ENCODE data around the gene MAP3K14.
"Not testable (repeated sequence)": the region's sequence is repeated elsewhere in the genome, so short reads cannot be mapped to it uniquely, and the experiment has no call there.

Gene MAP3K14

DNA sequence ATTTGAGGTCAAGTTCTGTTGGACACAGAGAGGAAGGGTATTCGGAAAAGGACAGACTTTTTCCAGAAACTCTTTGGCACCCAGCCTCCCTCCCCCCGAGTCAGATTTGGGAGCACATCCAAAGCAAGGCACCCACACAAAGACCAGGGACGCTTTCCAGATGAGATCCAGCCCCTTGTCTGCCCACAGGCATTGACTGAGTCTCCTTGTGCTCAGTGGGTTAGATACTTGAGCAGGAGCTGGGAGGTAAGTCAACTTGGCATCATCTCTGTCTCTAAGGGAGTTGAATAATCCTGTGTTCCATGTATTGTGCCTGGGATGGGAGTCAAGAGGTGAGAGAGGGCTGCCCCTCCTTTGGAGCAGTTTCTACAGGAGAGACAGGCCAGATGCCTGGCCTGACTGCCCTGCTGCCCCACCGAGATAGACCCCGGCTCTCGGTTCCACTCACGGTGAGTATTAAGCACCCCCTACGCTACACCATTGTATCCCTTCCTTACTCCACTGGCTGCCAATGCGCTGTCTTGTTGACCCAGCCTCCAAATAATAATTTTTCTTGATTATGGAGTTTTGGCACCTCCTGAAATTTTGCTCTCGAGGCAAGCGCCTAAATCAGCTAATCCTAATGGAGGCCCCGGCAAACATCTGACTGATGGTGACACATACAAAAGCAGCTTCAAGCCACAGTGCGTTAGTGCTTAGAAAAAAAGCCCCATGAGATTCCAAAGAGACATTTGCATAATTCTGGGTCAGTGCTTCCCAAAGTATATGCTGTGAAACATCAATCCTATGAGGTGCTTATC lies 29.6 kb upstream of the MAP3K14 start:
- DNase-seq (ENCODE audit: low read depth): no peak
- Histone ChIP-seq H3K4me1 (ENCODE audit: control insufficient read depth, insufficient read depth, low read length) (peaks cover 34% of the 10 kb centered on the region), H3K9ac (ENCODE audit: low read length) (peak overlapping the region; percentile 59), H3K9me3 (ENCODE audit: control insufficient read depth, low read length) (peaks cover 7% of the 10 kb centered on the region), H3K27me3 (replicated peaks; ENCODE audit: control insufficient read depth, insufficient read depth, low read length) (no peaks in the 10 kb centered on the region), H3K36me3 (ENCODE audit: control insufficient read depth, insufficient read depth, low read length, severe bottlenecking) (no peaks in the 10 kb centered on the region), H3K4me3 (ENCODE audit: low read length) (peak overlapping the region; percentile 64)

DNA sequence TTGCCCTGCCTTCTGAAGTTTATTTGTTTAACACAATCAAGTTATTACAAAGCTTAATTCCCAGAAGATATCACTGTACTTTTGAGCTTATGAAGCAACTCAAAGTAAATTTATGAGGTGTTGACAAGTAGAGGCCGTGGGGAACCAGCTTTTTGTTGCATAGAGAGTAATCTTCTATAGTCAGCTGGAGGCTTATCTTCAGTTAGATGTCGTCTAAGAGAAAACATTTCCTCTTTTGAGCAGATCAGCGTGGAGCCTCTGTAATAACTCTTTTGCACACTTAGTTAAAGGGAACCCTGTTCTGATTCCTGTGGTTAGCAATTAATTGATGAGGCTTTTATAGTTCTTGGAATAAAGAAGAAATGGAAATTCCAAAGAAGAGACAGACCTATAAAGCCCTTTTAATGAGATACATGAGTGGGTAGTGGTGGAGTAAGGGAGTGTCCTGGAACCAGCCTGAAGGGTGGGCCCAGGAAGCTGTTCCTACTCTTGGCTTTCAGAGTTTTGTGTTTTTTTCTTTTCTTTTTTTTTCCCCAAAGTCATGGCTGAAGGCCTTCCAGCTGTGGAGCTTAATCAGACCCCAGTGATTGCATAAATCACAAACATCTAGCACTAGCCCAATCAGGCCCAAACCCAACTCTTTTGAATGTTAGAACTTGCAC lies 28.9 kb upstream of the MAP3K14 start:
- Histone ChIP-seq H3K27me3 (replicated peaks; ENCODE audit: control insufficient read depth, insufficient read depth, low read length) (no peaks in the 10 kb centered on the region), H3K36me3 (ENCODE audit: control insufficient read depth, insufficient read depth, low read length, severe bottlenecking) (no peaks in the 10 kb centered on the region), H3K4me1 (ENCODE audit: control insufficient read depth, insufficient read depth, low read length) (peaks cover 41% of the 10 kb centered on the region), H3K4me3 (ENCODE audit: low read length) (peak overlapping the region; percentile 64), H3K9ac (ENCODE audit: low read length) (peak overlapping the region; percentile 59), H3K9me3 (ENCODE audit: control insufficient read depth, low read length) (no peaks in the 10 kb centered on the region)
- DNase-seq (ENCODE audit: low read depth): peak; percentile 64

DNA sequence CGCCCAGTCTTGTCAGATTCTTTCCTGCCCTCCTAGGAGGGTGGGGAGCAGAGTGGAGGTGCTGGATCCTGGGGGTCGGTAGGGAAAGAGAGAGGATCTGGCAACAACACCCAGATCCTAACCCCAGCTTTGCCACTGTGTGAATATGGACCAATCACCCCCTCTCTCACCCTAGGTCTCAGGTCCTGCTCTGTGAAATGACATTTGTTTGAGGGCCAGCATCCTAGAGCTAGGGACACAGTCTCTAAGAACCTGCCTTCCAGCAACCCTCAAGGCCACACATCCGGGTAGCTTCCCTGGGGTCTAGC lies 28.4 kb upstream of the MAP3K14 start:
- H3K4me3 ChIP-seq (ENCODE audit: low read length): no peak overlapping the region
- no peaks in the 10 kb centered on the region for H3K27me3 ChIP-seq (replicated peaks; ENCODE audit: control insufficient read depth, insufficient read depth, low read length)
- no peaks in the 10 kb centered on the region for H3K9me3 ChIP-seq (ENCODE audit: control insufficient read depth, low read length)
- no peak overlapping the region for H3K9ac ChIP-seq (ENCODE audit: low read length)
- H3K36me3 ChIP-seq (ENCODE audit: control insufficient read depth, insufficient read depth, low read length, severe bottlenecking): no peaks in the 10 kb centered on the region
- peaks cover 41% of the 10 kb centered on the region for H3K4me1 ChIP-seq (ENCODE audit: control insufficient read depth, insufficient read depth, low read length)
- no peak for DNase-seq (ENCODE audit: low read depth)

DNA sequence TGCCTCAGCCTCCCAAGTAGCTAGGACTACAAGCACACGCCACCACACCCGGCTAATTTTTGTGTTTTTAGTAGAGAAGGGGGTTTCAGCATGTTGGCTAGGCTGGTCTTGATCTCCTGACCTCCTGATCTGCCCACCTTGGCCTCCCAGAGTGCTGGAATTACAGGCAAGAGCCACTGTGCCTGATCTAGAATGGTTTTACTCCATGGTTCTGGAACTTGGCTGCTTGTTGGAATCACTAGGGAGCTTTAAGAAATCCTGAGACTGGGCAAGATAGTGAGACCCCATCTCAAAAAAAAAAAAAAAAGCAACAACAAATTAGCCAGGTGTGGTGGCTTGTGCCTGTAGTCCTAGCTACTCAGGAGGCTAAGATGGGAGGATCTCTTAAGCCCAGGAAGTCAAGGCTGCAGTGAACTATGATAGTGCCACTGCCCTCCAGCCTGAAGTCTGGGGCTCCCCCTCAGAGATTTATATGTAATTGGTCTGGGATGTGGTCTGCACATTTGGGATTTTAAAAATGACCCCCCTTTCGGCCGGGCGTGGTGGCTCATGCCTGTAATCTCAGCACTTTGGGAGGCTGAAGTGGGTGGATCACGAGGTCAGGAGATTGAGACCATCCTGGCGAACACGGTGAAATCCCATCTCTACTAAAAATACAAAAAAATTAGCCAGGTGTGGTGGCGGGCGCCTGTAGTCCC lies 27.3 kb upstream of the MAP3K14 start:
- not testable (repeated sequence) for H3K9me3 ChIP-seq (ENCODE audit: control insufficient read depth, low read length); DNase-seq (ENCODE audit: low read depth); H3K9ac ChIP-seq (ENCODE audit: low read length); H3K36me3 ChIP-seq (ENCODE audit: control insufficient read depth, insufficient read depth, low read length, severe bottlenecking); H3K4me3 ChIP-seq (ENCODE audit: low read length); H3K27me3 ChIP-seq (replicated peaks; ENCODE audit: control insufficient read depth, insufficient read depth, low read length)
- H3K4me1 ChIP-seq (ENCODE audit: control insufficient read depth, insufficient read depth, low read length): peaks cover 41% of the 10 kb centered on the region

DNA sequence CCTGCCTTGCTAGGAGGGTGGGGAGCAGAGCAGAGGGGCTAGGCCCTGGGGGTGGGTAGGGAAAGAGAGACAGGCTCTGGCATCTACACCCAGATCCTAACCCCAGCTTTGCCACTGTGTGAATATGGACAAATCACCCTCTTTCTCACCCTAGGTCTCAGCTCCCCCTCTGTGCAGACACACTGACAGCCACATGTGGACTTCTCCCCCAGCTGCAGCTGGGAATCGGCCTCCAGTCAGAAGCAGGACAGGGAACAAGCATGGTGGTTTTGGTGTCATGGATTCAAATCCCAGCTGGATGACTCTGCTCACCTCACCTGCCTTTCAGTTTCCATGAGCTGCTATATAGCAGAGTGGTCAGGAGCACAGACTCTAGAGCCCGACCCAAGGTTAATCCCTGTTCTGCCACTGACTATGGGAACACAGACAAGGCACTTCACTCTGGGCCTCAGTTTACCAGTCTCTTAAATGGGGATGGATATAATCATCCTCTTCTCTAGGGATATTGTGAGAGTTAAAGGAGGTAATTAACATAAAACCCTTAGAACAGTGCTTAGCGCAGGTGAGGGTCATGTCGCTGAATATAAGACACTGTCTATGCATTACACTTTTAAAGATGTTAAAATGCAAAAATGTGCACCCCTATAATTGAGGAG lies 26.2 kb upstream of the MAP3K14 start:
- H3K9me3 ChIP-seq (ENCODE audit: control insufficient read depth, low read length): no peaks in the 10 kb centered on the region
- no peak for DNase-seq (ENCODE audit: low read depth)
- H3K9ac ChIP-seq (ENCODE audit: low read length): no peak overlapping the region
- no peak overlapping the region for H3K4me3 ChIP-seq (ENCODE audit: low read length)
- no peaks in the 10 kb centered on the region for H3K36me3 ChIP-seq (ENCODE audit: control insufficient read depth, insufficient read depth, low read length, severe bottlenecking)
- H3K27me3 ChIP-seq (replicated peaks; ENCODE audit: control insufficient read depth, insufficient read depth, low read length): no peaks in the 10 kb centered on the region
- peaks cover 44% of the 10 kb centered on the region for H3K4me1 ChIP-seq (ENCODE audit: control insufficient read depth, insufficient read depth, low read length)

DNA sequence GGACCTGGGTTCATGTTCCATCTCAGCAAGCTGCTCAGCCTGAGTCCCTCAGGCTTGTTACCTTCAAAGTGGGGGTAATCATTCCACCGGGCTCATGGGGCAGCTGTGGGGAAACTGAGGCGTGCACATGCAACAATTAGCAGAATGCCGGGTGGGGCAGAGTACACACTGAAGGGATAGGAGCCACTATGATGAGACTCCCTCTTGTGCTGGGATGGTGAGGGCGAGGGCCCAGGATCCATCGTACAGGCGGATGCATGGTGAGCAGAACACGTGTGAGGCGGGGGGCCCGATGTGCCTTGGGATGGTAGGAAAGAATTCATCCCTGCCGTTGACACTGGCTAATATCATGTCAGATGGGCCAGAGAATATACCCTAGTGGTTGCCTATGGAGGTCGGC lies 25.5 kb upstream of the MAP3K14 start:
- H3K9me3 ChIP-seq (ENCODE audit: control insufficient read depth, low read length): no peaks in the 10 kb centered on the region
- H3K27me3 ChIP-seq (replicated peaks; ENCODE audit: control insufficient read depth, insufficient read depth, low read length): no peaks in the 10 kb centered on the region
- DNase-seq (ENCODE audit: low read depth): no peak
- peaks cover 44% of the 10 kb centered on the region for H3K4me1 ChIP-seq (ENCODE audit: control insufficient read depth, insufficient read depth, low read length)
- no peak overlapping the region for H3K4me3 ChIP-seq (ENCODE audit: low read length)
- peak overlapping the region; percentile 11 for H3K9ac ChIP-seq (ENCODE audit: low read length)
- no peaks in the 10 kb centered on the region for H3K36me3 ChIP-seq (ENCODE audit: control insufficient read depth, insufficient read depth, low read length, severe bottlenecking)

DNA sequence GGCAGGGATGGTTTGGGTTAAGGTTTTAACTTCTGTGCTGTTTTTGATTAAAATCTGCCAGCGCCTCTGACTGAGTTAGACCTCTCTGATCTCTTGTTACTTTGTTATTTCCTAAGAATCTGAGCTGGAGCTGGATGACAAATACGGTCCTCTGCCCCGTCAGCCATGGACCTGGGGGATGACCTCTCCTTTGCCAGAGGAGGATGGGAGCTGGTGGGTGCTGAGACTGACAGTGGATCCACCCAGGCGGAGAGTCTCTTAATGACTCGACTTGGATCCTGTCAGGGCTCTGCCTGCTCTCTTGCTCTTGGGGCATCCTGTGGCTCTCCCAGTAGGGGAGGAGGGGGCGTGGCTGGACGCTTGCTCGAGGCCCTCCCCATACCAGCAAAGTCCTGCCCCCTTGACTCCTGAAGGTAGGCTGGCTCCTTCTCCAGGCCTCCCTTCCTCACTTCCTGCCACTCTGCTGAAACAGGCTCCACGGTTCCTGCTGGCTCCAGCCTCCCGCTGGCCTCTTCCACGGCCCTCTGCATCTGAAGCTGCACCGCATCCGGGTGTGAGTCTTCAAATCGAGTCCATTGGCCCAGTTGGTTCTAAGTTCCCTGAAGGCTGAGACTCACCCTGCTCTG lies 24.8 kb upstream of the MAP3K14 start:
- DNase-seq (ENCODE audit: low read depth): peak; percentile 90
- Histone ChIP-seq H3K4me1 (ENCODE audit: control insufficient read depth, insufficient read depth, low read length) (peaks cover 39% of the 10 kb centered on the region), H3K27me3 (replicated peaks; ENCODE audit: control insufficient read depth, insufficient read depth, low read length) (no peaks in the 10 kb centered on the region), H3K36me3 (ENCODE audit: control insufficient read depth, insufficient read depth, low read length, severe bottlenecking) (no peaks in the 10 kb centered on the region), H3K9ac (ENCODE audit: low read length) (peak overlapping the region; percentile 11), H3K9me3 (ENCODE audit: control insufficient read depth, low read length) (no peaks in the 10 kb centered on the region), H3K4me3 (ENCODE audit: low read length) (no peak overlapping the region)

DNA sequence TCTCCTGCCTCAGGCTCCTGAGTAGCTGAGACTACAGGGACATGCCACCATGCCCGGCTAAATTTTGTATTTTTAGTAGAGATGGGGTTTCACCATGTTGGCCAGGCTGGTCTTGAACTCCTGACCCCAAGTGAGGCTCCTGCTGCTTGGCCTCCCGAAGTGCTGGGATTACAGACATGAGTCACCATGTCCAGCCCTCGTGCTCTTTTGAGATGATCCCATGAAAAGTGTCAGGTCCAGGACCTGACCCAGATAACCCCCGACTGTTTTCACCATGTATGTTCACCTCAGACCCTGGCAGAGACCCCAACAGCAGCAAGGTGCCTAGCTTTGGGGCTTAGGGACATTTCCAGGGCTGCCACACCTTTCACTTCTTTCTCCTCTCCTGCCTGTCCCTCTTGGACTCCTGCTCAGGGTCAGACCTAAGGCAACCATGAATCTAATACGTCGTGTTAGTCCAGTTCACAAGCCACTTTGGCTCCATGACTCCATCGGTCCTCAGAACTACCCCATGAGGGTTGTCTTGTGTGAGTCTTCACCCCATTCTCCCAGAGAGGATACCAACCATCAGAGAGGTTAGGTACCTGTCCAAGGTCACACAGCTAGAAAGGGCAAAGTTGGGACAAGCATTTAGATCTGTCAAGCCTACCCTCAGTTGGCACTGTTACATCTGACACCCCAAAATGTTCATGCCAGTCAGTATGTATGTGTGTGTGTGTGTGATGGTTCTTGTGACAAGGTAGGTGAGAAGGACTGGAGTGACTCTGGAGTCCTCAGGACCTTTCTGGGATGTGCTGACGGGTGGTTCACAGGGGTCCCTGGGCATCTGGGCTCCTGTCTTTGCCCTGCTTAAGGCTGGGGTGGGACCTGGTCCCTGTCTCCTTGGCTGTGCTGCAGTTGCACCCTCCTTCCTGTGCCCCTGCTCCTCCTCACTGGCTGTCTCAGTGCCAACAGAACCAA lies 23.1 kb upstream of the MAP3K14 start:
- Histone ChIP-seq H3K36me3 (ENCODE audit: control insufficient read depth, insufficient read depth, low read length, severe bottlenecking) (no peaks in the 10 kb centered on the region), H3K9ac (ENCODE audit: low read length) (no peak overlapping the region), H3K4me1 (ENCODE audit: control insufficient read depth, insufficient read depth, low read length) (peaks cover 21% of the 10 kb centered on the region), H3K27me3 (replicated peaks; ENCODE audit: control insufficient read depth, insufficient read depth, low read length) (no peaks in the 10 kb centered on the region), H3K4me3 (ENCODE audit: low read length) (no peak overlapping the region), H3K9me3 (ENCODE audit: control insufficient read depth, low read length) (no peaks in the 10 kb centered on the region)
- DNase-seq (ENCODE audit: low read depth): no peak

DNA sequence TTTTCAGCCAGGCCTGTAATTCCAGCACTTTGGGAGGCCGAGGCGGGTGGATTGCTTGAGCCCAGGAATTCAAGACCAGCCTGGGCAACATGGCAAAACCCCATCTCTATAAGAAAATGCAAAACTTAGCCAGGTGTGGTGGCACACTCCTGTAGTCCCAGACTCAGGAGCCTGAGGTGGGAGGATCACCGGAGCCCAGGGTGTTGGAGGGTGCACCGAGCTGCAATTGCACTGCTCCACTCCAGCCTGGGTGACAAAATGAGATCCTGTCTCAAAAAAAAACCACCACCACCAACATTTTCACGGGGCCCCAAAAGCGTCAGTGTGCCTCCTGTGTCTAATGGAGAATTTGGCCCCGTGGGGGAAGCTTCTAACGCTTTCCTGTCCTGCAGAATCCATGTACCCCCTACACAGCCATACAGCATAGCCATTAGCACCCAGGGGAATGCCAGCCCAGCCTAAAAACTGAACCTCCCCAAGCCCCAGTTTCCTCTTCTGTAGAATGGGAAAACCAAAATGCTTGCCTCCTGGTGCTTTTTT lies 22.2 kb upstream of the MAP3K14 start:
- Histone ChIP-seq H3K4me3 (ENCODE audit: low read length) (no peak overlapping the region), H3K4me1 (ENCODE audit: control insufficient read depth, insufficient read depth, low read length) (peaks cover 19% of the 10 kb centered on the region), H3K27me3 (replicated peaks; ENCODE audit: control insufficient read depth, insufficient read depth, low read length) (no peaks in the 10 kb centered on the region), H3K9me3 (ENCODE audit: control insufficient read depth, low read length) (no peaks in the 10 kb centered on the region), H3K36me3 (ENCODE audit: control insufficient read depth, insufficient read depth, low read length, severe bottlenecking) (no peaks in the 10 kb centered on the region), H3K9ac (ENCODE audit: low read length) (no peak overlapping the region)
- no peak for DNase-seq (ENCODE audit: low read depth)

Measured in adipocyte (in vitro differentiated cells).